Caco-2 (cell line): ENCODE results near the gene PRKX. TPM values are rescaled to one million over a fixed set of nuclear protein-coding genes. Genes with fewer than 3 reads are reported as not detected.
"Not testable (repeated sequence)": the region's sequence is repeated elsewhere in the genome, so short reads cannot be mapped to it uniquely, and the experiment has no call there.

ENCODE experiments used
- BruUV-seq: library from RNA; stranded (reverse); fragments of 400-500 nt; replicated peaks from 2 replicates; lab custom pipeline; 2021; lab: Mats Ljungman, UMichigan
- CTCF ChIA-PET: fragments of 300-600 bp; sonication (Branson Sonifier 250); formaldehyde crosslinking; loops from one replicate; lab custom pipeline; 2022; ENCODE audit warnings: antibody characterized with exemption; lab: Charles Lee
- POLR2A ChIA-PET: fragments of 300-600 bp; sonication (Branson Sonifier 250); formaldehyde crosslinking; loops from one replicate; lab custom pipeline; 2022; ENCODE audit warnings: antibody characterized with exemption; lab: Charles Lee
- DNase-seq, 2 experiments: peaks; one replicate each; pipeline versions ENCODE4 v3.0.0 to v3.0.0-alpha.2; 2020 to 2022
- H3K27me3 ChIP-seq: replicated peaks from 2 replicates; pipeline ENCODE4 v1.6.0; 2011; ENCODE audit warnings: low read length; ENCODE audit not compliant: control insufficient read depth, insufficient read depth
- H3K36me3 ChIP-seq: 2 replicates; pipeline ENCODE4 v1.5.1; 2011; ENCODE audit warnings: low read length; ENCODE audit not compliant: control insufficient read depth, insufficient read depth
- H3K4me1 ChIP-seq: fragments of 250-450 bp; sonication (Bioruptor Pico); 2 replicates; pipeline ENCODE4 v1.5.1; 2020; ENCODE audit warnings: mild to moderate bottlenecking
- H3K4me3 ChIP-seq: 2 replicates; pipeline ENCODE4 v1.5.1; 2011; ENCODE audit warnings: low read depth, mild to moderate bottlenecking, control low read depth, low read length
- H3K9me3 ChIP-seq: fragments of 250-450 bp; sonication (Bioruptor Pico); 2 replicates; pipeline ENCODE4 v1.5.1; 2020; ENCODE audit warnings: mild to moderate bottlenecking, moderate library complexity
- H3K27ac Mint-ChIP-seq: one replicate; pipeline ENCODE4 v1.8.0; 2022; ENCODE audit warnings: mixed read lengths; ENCODE audit not compliant: unreplicated experiment
- H3K27me3 Mint-ChIP-seq: one replicate; pipeline ENCODE4 v1.8.0; 2022; ENCODE audit warnings: mixed read lengths; ENCODE audit not compliant: insufficient read depth, unreplicated experiment
- H3K36me3 Mint-ChIP-seq: one replicate; pipeline ENCODE4 v1.8.0; 2022; ENCODE audit warnings: mild to moderate bottlenecking, mixed read lengths; ENCODE audit not compliant: insufficient read depth, unreplicated experiment
- H3K4me1 Mint-ChIP-seq: one replicate; pipeline ENCODE4 v1.8.0; 2022; ENCODE audit warnings: low read depth, mixed read lengths; ENCODE audit not compliant: unreplicated experiment
- H3K4me3 Mint-ChIP-seq: one replicate; pipeline ENCODE4 v1.8.0; 2022; ENCODE audit warnings: mild to moderate bottlenecking, moderate library complexity, mixed read lengths; ENCODE audit not compliant: unreplicated experiment
- H3K9me3 Mint-ChIP-seq: one replicate; pipeline ENCODE4 v1.8.0; 2022; ENCODE audit warnings: mixed read lengths; ENCODE audit not compliant: unreplicated experiment
- CTCF ChIP-seq, 2 experiments: fragments of 200-600 bp in 1 of 2; IDR thresholded peaks; 1 replicate in 1 of 2; 2 replicates in 1 of 2; pipeline versions ENCODE4 v1.5.1 to v1.8.0; 2011 to 2022; ENCODE audit warnings: antibody characterized with exemption in 1 of 2, control low read depth in 1 of 2, inconsistent platforms in 1 of 2, low read depth in 1 of 2, low read length in 1 of 2, mild to moderate bottlenecking in 1 of 2, moderate library complexity in 1 of 2; ENCODE audit not compliant: insufficient read depth in 1 of 2, severe bottlenecking in 1 of 2, unreplicated experiment in 1 of 2
- intact Hi-C: fragments of 100-400 bp; cut with micrococcal nuclease; formaldehyde crosslinking; loops from one replicate; pipeline ENCODE4 v1.10.0; 2022; ENCODE audit not compliant: unreplicated experiment
- total RNA-seq: library from RNA; stranded (reverse); gene quantifications from 2 replicates; pipeline ENCODE4 v1.2.3, GENCODE V29; 2022

The PRKX gene
- total RNA-seq, 1 experiment from 2014 or later, result 20.3 TPM

GRCh38 chrX:3748052-3748559 lies 34.7 kb upstream of the PRKX start:
- Histone ChIP-seq H3K27me3 (no peaks in the 10 kb centered on the region), H3K9me3 (no peaks in the 10 kb centered on the region), H3K4me1 (no peaks in the 10 kb centered on the region), H3K36me3 (no peaks in the 10 kb centered on the region), H3K4me3 (no peak overlapping the region)
- Mint-ChIP-seq H3K9me3 (no peaks in the 10 kb centered on the region), H3K27ac (no peak overlapping the region), H3K4me1 (no peaks in the 10 kb centered on the region), H3K36me3 (no peaks in the 10 kb centered on the region), H3K4me3 (no peak overlapping the region), H3K27me3 (peaks cover 3% of the 10 kb centered on the region)
- CTCF ChIA-PET, result no interaction called here
- intact Hi-C loops, result no loop called here
- no TSS peak for BruUV-seq
- POLR2A ChIA-PET, result no interaction called here
- no peak for TF ChIP-seq CTCF (IDR thresholded peaks at IDR 0.05; ENCODE audit: insufficient read depth in 1 of 2, low read depth in 1 of 2, low read length in 1 of 2, severe bottlenecking in 1 of 2, unreplicated experiment in 1 of 2)
- DNase-seq, result no peak

DNA sequence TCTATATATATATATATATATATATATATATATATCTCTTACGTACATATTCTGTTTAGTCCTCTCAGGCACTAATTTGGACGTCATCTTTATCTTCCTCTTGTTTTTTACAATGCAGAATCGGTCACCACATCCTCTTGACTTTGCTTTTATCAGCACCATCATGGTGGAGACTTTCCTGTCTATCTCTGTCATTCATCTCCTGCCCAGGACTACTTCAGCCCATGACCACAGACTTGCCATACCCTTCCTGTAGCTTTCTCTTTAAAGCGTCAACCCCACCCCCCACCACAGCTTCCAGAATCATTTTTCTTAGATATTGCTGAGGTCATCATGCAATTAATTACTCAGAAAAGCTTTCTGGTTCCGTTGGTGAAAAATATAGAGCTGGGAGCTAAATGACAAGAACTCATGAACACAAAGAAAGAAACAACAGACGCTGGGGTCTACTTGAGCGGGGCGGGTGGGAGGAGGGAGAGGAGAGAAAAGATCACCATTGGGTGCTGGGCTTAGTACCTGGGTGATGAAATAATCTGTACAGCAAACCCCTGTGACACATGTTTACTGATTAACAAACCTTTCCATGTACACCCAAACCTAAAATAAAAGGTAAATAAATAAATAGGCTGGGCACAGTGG lies 30.5 kb upstream of the PRKX start:
- no peak for DNase-seq
- Mint-ChIP-seq H3K9me3 (no peaks in the 10 kb centered on the region), H3K4me3 (no peak overlapping the region), H3K4me1 (no peaks in the 10 kb centered on the region), H3K27ac (no peak overlapping the region), H3K36me3 (no peaks in the 10 kb centered on the region), H3K27me3 (peaks cover 3% of the 10 kb centered on the region)
- POLR2A ChIA-PET, result no interaction called here
- no peak overlapping the region for H3K4me3 ChIP-seq
- intact Hi-C loops, result no loop called here
- H3K36me3 ChIP-seq, result no peaks in the 10 kb centered on the region
- no peak for TF ChIP-seq CTCF (IDR thresholded peaks at IDR 0.05; ENCODE audit: insufficient read depth in 1 of 2, low read depth in 1 of 2, low read length in 1 of 2, severe bottlenecking in 1 of 2, unreplicated experiment in 1 of 2)
- CTCF ChIA-PET, result no interaction called here
- no peaks in the 10 kb centered on the region for H3K9me3 ChIP-seq
- no peaks in the 10 kb centered on the region for H3K4me1 ChIP-seq
- H3K27me3 ChIP-seq, result no peaks in the 10 kb centered on the region
- BruUV-seq, result no TSS peak

DNA sequence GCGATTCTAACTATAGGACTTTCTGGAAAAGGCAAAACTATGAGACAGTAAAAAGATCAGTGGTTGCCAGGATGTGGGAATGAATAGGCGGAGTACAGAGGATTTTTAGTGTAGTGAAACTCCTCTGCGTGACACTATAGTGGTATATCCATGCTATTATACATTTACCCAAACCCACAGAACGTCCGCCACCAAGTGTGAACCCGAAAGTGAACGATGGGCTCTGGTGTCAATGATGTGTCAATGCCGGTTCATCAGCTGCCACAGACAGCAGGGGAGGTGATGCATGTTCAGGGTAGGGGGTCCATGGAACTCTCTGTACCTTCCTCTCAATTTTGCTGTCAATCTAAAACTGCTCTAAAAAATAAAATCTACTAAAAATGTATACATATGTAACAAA lies 27.5 kb upstream of the PRKX start:
- H3K36me3 Mint-ChIP-seq, H3K4me3 ChIP-seq, H3K27me3 Mint-ChIP-seq, H3K4me1 ChIP-seq, H3K4me3 Mint-ChIP-seq, POLR2A ChIA-PET, CTCF ChIA-PET, H3K9me3 ChIP-seq, H3K36me3 ChIP-seq, H3K9me3 Mint-ChIP-seq, intact Hi-C loops, BruUV-seq, H3K27me3 ChIP-seq, H3K4me1 Mint-ChIP-seq, DNase-seq, H3K27ac Mint-ChIP-seq: not testable (repeated sequence)
